Osteocyte (in vitro differentiated cells): ENCODE measurements around the gene GNB3. TPM values are rescaled to one million over a fixed set of nuclear protein-coding genes. Genes with fewer than 3 reads are reported as not detected.

ENCODE experiments used
- DNase-seq: peaks from one replicate; pipeline ENCODE4 v3.0.0; 2021; ENCODE audit warnings: mixed read lengths; ENCODE audit not compliant: unreplicated experiment; ENCODE audit errors: extremely low spot score
- H3K27ac Mint-ChIP-seq: one replicate; pipeline ENCODE4 v1.8.0; 2021; ENCODE audit warnings: mild to moderate bottlenecking, mixed read lengths; ENCODE audit not compliant: unreplicated experiment
- H3K27me3 Mint-ChIP-seq: one replicate; pipeline ENCODE4 v1.8.0; 2021; ENCODE audit warnings: mixed read lengths; ENCODE audit not compliant: unreplicated experiment
- H3K36me3 Mint-ChIP-seq: one replicate; pipeline ENCODE4 v1.8.0; 2021; ENCODE audit warnings: mixed read lengths; ENCODE audit not compliant: unreplicated experiment
- H3K4me1 Mint-ChIP-seq: one replicate; pipeline ENCODE4 v1.8.0; 2021; ENCODE audit warnings: mixed read lengths; ENCODE audit not compliant: unreplicated experiment
- H3K4me3 Mint-ChIP-seq: one replicate; pipeline ENCODE4 v1.8.0; 2021; ENCODE audit warnings: mild to moderate bottlenecking, moderate library complexity, mixed read lengths; ENCODE audit not compliant: unreplicated experiment
- H3K9me3 Mint-ChIP-seq: one replicate; pipeline ENCODE4 v1.8.0; 2021; ENCODE audit warnings: mixed read lengths; ENCODE audit not compliant: unreplicated experiment
- total RNA-seq: library from RNA; stranded (reverse); gene quantifications from 2 replicates; pipeline ENCODE4 v1.2.1, GENCODE V29; 2021
- TF ChIP-seq, protein P1 (sequence below): fragments of 200-600 bp; sonication (generic); IDR thresholded peaks from 2 replicates; pipeline ENCODE4 v1.5.0; 2021; ENCODE audit warnings: antibody characterized with exemption, mild to moderate bottlenecking, moderate library complexity

Gene GNB3
- total RNA-seq, 1 donor from 2014 or later, result 10.6 TPM

DNA sequence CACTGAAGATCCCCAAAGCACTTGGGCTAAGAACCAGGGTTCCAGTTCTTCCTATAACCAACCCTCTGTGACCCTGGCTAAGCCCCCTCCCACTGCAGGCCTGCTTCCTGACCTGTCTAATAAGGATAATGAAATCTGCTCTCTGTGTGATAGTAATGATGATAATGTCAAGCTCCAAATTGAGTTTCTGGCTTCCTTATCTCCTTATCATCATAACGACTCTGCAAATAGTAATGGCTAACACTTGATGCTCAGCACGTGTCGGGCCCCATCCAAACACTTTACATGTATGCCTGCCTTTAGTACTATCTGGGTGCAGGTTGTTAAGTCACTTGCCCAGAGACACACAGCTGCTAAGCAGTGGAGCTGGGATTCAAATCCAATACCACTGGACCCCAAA is 24.1 kb upstream of the GNB3 start:
- Mint-ChIP-seq H3K27ac (no peak overlapping the region), H3K27me3 (peaks cover 24% of the 10 kb centered on the region), H3K9me3 (no peaks in the 10 kb centered on the region), H3K4me1 (peaks cover 22% of the 10 kb centered on the region), H3K36me3 (no peaks in the 10 kb centered on the region), H3K4me3 (no peak overlapping the region)
- no peak for DNase-seq
- TF ChIP-seq, protein P1, sequence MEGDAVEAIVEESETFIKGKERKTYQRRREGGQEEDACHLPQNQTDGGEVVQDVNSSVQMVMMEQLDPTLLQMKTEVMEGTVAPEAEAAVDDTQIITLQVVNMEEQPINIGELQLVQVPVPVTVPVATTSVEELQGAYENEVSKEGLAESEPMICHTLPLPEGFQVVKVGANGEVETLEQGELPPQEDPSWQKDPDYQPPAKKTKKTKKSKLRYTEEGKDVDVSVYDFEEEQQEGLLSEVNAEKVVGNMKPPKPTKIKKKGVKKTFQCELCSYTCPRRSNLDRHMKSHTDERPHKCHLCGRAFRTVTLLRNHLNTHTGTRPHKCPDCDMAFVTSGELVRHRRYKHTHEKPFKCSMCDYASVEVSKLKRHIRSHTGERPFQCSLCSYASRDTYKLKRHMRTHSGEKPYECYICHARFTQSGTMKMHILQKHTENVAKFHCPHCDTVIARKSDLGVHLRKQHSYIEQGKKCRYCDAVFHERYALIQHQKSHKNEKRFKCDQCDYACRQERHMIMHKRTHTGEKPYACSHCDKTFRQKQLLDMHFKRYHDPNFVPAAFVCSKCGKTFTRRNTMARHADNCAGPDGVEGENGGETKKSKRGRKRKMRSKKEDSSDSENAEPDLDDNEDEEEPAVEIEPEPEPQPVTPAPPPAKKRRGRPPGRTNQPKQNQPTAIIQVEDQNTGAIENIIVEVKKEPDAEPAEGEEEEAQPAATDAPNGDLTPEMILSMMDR, result no peak

DNA sequence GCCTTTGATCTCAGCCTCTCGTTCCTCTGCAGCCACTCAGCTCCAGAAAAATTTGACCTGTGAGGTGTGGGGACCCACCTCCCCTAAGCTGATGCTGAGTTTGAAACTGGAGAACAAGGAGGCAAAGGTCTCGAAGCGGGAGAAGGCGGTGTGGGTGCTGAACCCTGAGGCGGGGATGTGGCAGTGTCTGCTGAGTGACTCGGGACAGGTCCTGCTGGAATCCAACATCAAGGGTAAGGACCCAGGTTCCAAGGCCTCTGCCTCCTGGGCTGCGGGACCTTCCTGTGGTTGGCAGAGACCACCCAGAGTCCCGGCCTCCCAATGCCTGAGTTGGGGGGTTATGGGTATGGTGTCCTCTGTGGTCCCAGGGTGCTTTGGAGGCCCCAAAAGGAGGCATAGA is 23.6 kb upstream of the GNB3 start:
- Mint-ChIP-seq H3K9me3 (no peaks in the 10 kb centered on the region), H3K27ac (no peak overlapping the region), H3K36me3 (no peaks in the 10 kb centered on the region), H3K4me3 (no peak overlapping the region), H3K27me3 (peaks cover 24% of the 10 kb centered on the region), H3K4me1 (peaks cover 25% of the 10 kb centered on the region)
- TF ChIP-seq, protein P1, result no peak
- DNase-seq, result no peak

DNA sequence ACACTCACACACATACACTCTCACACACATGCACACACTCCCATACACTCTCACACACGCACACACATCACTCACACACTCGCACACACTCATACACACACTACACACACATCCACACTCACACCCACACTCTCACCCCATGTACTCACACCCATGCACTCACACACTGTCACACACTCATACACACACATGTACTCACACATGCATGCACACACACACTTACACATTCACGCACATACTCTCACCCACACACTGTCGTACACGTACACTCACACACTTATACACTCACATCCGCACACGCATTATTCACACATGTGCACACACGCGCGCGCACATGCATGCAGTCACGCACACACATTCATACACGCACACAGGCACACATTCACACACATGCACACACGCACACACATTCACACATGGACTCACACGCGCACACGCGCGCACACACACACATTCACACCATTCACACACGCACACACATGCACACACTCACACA is 23.0 kb upstream of the GNB3 start:
- Mint-ChIP-seq H3K9me3 (no peaks in the 10 kb centered on the region), H3K36me3 (no peaks in the 10 kb centered on the region), H3K4me1 (peaks cover 31% of the 10 kb centered on the region), H3K4me3 (no peak overlapping the region), H3K27me3 (peaks cover 24% of the 10 kb centered on the region), H3K27ac (no peak overlapping the region)
- no peak for DNase-seq
- TF ChIP-seq, protein P1, result no peak

DNA sequence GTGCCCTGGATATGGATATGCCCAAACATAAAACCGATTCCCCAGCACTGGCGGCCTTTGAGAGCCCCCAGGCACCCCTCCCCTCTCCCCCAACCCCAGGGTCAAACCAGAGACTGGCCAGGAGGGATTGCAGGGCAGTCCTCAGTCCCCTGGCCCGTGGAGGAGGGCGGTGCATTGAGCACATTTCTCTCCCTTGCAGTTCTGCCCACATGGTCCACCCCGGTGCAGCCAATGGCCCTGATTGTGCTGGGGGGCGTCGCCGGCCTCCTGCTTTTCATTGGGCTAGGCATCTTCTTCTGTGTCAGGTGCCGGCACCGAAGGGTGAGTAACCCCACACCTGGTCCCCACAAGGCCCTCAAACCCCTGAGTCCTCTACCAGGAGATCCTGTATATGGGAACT is 22.5 kb upstream of the GNB3 start:
- no peak overlapping the region for H3K4me3 Mint-ChIP-seq
- H3K27ac Mint-ChIP-seq, result no peak overlapping the region
- H3K27me3 Mint-ChIP-seq, result peaks cover 23% of the 10 kb centered on the region
- no peaks in the 10 kb centered on the region for H3K9me3 Mint-ChIP-seq
- DNase-seq, result no peak
- no peaks in the 10 kb centered on the region for H3K36me3 Mint-ChIP-seq
- peaks cover 36% of the 10 kb centered on the region for H3K4me1 Mint-ChIP-seq
- TF ChIP-seq, protein P1, result no peak

DNA sequence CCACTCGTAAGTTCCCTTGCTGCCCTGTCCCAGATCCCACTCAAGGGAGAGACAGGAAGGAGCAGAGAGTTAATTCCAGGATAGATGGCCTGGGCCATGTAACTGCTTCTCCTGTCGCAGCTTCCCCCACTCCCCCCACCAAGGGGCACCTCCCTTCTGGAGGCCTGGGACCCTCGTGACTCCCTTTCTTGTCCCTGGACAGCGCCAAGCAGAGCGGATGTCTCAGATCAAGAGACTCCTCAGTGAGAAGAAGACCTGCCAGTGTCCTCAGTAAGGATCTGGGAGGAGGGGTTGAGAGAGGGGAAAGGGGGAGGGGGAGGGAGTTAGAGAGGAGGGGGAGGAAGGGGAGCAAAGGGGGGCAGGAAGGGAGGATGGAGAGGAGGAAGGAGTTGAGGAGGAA is 22.1 kb upstream of the GNB3 start:
- Mint-ChIP-seq H3K4me3 (no peak overlapping the region), H3K27me3 (peaks cover 19% of the 10 kb centered on the region), H3K27ac (no peak overlapping the region), H3K4me1 (peaks cover 37% of the 10 kb centered on the region), H3K9me3 (no peaks in the 10 kb centered on the region), H3K36me3 (no peaks in the 10 kb centered on the region)
- TF ChIP-seq, protein P1, result no peak
- no peak for DNase-seq
